HG02970 (cell line): Measurements from ENCODE around the gene ATAT1.

ENCODE experiments used
- ATAC-seq: cut with Tn5 transposase; IDR thresholded peaks from one replicate; pipeline ENCODE4 v1.9.1; 2021; ENCODE audit warnings: mild to moderate bottlenecking, moderate library complexity, moderate number of reproducible peaks; ENCODE audit not compliant: unreplicated experiment, low FRiP score

Gene ATAT1

DNA sequence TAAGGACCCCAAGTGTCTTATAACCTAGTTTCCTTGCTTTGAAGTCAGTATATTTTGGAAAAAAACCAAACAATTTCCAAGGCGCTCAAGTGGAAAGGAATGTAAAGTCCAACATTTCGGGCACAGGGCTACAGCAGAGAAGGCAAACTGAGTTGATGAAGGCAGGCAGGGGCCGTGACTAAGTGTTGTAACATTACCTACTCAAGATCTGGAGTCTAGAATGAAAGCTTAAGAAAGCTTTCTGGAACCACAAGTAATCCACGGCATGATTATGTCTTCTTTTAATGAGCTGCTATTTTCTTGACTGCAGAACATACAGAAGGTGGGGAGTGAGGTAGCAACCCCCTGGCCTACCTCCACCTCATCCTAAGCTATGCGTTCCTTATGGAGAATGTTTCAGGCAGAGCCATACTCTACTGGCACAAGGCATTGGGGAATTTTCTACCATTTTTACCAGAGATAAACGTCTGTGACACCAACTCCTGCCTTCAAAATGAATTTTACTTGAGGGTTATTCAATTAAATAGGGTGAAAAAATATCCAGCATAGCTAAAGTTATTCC lies 13.9 kb upstream of the ATAT1 start:
- no peak for ATAC-seq

DNA sequence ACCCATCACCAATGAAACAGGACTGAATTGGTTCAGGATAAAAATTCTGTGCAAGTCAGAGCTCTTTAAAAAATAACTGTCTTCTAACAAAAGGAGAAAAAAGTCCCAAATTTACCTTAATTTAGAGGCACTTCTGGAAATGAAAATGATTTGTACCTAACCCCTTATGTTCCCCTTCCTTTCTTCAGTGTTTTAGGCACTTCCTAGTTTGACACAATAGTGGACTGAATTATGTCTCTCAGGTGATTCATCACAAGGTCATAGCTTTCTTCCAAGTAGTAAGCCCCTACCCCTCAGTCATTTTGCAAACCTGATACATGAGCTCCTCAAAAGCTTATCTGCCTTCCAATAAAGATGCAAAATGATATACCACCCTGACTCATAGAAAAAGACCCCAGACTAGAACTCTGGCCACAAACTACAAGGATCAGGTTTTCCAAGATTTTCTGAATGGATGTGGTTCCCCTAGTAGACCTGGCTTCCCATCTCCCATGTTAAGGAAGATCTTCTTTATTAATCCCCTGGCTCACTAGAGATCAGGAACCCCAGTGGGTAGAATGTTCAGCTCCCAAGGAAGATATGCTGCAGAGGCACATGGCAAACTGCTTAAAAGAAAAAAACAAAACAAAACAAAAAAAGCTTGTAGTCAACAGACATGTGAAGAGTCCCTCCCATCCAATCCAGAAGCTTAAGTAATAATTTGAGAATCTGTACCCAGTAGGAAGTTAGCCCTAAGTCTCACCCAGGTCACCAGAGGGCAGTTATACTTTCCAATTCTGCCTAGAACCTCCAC lies 13.2 kb upstream of the ATAT1 start:
- ATAC-seq, result no peak

DNA sequence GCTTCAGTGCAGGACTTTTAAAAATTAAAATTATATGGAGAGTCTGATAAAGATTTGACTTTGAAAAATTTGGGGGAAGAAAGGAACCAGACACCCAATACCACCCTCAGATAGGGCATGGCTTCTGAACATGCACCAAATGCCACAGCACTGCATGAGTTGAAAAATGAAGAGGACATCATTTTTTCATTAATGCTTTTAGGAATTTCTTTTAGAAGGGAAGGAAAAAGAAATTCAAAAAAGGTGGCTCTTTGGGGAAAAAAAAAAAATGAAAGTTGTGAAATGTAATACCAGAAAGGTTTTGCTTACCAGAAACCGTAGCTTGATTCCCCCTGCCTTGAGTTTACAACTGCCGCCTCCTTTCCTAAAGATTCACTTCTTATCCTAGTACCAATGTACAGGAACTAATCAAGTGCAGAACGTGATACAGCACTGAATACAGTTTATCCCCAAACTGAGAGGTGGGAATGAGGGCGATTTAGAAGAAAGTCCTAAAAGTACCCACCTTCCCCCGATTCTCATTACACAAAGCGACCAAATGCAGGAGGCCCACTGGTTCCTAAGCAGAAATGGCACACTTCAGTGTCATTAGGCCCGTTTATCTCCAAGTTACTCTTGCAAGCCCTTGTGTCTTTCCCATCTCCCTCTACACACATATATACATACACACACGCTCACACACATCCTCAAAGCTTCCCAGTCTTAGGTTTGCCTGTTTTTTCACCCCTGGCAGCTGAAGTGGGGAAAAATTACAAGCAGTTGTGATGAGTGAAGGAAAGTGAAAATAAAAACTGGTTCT lies 12.4 kb upstream of the ATAT1 start:
- no peak for ATAC-seq

DNA sequence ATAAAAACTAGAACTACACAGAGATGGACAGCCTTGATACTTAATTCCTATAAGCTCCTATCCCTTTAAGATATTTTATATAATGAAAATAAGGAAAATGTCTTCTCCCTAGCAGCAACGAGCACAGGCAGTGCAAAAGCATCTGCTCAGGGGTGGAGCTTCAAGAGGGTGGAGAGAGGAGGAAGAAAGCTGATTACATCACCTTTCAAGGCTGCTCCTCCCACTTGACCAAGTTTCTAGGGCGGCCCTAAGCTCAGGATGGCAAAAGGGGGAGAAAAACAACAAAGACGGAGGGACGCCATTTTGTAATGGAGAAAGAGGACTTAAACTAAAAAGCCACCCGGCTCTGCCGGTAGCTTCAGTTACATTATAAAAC lies 11.8 kb upstream of the ATAT1 start:
- ATAC-seq, result peak; percentile 26

DNA sequence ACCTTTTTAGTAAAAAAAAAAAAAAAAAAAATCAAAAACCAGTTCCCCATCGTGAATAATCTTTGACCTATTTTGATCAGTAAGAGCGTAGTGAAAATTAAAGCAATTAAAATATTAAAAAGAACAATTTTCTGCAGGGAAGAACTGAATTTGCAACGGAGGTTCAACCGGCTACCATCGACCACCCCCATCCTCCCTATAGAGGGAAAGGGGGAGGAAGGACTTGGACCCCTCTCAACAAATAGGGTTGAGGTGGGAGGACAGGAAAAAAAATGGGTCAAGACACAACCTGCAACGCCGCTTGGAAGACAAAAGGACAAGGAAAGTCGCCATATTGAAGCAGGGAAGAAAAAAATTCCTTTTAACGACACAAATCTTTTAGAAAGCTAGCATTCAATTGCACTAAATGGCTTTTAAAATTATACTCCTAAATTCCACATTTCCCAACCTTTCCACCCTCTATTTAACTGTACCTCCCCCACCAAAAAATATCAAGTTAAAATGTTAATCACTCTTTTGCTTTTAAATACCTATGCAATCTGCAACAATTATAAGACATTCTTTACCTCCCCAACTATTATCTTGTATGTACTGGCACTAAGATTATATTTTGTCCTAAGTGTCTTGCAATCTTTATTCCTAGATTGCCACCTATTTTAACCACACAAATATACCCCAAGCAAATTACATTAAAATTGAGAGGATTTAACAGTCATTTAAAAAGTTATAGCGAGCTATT lies 11.3 kb upstream of the ATAT1 start:
- no peak for ATAC-seq

DNA sequence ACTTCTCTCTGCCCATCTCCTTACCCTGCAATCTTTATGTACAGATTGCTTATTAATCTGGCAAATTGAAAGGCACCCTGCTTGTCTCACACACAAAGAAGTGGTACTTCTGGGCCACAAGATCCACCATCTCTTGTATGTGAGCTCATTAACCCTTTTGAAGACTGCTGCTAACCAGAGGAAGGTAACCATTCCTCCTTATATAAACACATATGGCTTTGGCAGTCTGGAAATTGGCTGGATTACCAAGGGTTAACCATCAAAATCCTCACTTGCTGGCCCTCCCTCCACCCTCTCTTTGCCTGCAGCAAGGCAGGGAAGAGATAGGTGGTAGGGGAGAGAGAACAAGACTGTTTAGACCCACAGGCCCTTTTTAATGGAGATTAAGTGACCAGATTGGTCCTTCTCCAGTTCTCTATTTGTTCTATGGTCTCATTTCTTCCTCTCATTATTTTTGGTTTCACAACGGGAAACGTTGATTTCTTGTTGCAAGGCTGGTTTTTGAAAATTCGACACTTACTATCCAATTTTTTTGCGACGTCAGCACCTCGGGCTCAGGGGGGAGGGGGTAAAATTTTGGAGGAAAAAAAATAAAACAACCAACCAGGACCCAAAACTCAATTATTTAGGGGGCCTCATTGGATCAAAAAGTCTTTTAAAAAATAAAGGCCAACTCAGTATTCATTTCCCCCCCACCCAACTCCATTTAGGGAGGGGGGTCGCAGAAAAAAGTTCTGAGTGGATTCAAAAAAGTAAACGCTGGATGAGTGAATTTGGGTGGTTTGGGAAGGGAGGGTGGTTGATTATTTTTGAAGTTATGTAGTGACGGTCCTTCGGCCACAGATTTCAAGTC lies 10.5 kb upstream of the ATAT1 start:
- no peak for ATAC-seq

DNA sequence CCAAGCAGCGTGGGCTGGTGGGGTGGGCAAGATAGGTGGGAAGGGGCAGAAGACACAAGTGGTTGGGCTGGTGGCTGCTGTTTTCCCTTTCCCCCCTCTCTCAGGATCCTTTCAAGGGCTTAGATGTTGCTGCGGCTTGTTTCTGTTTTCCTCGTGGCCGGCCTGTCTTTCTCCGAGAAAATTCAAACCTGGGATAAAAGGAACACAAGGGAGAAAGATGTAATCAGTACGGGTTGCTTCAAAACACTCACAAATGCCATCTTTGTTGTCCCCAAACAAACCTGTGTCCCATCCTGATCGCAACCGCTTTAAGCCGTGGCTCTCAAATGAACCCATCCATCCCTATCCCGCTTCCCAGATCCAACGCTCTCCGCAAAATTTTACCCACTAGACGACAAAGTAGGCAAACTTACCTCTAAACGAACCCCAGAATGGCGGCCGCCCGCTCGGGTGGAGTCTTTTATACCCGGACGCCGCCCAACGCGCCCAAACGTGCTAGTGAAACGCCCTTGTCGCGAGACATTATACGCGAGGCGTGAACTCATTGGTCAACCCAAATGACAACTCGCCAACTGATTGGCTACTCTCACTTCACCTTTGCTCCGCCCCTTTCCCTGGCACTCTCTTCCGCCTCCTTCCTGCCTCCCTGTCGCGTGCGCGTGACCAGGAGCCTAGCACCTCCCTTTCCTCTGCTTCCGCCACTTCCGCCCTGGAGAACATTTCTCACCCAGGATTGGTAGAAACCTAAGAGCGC lies 9.7 kb upstream of the ATAT1 start, which contains the start of gene PPP1R10:
PPP1R10 (minus strand) TSS at position 433 of the 754 bp plus-strand sequence. CDS start 7,299 bp downstream, outside the sequence.
- ATAC-seq, result peak; percentile 81

DNA sequence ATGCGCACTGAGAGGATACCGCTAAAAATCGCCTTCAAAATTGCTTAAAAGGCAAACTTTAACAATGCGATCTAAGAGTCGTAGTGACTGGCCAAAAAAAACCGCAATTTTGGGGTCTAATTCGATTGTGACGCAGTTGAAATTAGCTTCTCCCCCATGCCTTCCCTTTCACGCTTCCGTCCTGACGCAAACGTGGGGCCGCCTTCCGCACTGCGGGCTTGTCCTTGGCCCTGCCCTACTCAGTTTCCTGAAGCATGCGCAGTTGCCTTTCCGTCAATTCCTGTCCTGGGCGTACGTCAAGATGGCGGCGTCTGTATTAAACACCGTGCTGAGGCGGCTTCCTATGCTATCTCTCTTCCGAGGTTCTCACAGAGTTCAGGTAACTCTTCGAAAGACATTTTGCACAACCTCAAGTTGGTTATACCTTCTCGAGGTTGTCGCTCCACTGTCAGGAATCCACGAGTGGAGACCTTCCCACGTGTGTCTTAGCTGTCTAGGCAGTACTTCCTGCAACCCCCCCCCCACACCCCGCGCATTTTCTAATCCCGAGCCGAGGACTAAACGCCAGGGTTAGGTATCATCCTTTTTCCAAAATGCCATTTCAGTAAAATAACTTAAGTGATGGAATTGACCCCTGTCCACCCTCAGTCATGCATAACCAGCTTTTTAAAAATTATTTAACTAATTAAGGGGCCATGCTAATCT lies 9.0 kb upstream of the ATAT1 start, which contains the start of gene MRPS18B:
MRPS18B (plus strand) TSS at position 276 of the 705 bp plus-strand sequence; CDS start at position 302, 26 bp downstream.
- peak; percentile 70 for ATAC-seq

DNA sequence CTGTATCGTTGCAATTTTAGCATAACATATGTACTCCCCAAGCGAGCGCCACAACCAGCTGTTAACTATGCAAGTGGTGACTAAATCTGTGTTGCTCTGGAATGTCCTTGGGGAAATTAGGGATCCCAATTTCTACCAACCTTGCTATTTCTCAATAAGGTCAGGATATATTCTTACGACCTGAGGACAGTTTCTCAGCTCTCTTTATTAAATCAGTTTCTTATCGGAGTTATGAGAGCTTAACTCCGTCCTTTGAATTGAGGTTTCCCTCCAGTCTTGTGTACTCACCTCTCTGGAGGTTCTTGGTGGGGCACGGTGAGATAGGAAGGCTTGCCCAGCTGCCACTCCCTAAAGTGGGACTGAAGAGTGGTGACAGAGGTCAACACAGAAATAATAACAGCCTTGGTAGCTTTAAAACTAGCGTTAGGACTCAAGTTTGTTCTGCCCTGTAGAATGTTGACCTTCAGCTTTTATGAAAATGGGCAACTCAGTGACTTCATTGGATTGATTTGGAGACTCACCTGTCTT lies 8.3 kb upstream of the ATAT1 start:
- ATAC-seq, result no peak

DNA sequence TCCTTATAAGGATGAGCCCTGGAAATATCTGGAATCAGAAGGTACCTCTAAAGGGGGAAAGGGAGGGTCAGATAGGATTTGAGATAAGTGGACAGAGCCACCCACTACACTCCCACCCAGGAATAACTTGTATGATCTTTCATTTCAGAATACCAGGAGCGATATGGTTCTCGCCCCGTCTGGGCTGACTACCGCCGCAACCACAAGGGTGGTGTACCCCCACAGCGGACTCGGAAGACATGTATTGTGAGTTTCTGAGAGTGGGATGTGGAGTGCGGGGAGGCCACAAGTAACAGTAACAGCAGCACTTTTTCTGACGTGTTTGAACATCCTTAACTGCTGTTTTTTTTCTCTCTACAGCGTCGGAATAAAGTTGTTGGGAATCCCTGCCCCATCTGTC lies 7.1 kb upstream of the ATAT1 start:
- ATAC-seq, result no peak

DNA sequence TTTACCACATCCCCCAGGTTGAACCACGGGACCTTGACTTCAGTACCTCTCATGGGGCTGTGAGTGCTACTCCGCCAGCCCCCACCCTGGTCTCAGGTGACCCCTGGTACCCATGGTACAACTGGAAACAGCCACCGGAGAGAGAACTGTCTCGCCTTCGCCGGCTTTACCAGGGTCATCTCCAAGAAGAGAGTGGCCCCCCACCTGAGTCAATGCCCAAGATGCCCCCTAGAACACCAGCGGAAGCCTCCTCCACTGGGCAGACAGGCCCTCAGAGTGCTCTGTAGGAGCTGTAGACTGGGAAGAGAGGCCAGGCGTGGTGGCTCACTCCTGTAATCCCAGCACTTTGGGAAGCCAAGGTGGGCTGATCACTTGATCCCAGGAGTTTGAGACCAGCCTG lies 1.2 kb upstream of the ATAT1 start:
- ATAC-seq, result no peak

DNA sequence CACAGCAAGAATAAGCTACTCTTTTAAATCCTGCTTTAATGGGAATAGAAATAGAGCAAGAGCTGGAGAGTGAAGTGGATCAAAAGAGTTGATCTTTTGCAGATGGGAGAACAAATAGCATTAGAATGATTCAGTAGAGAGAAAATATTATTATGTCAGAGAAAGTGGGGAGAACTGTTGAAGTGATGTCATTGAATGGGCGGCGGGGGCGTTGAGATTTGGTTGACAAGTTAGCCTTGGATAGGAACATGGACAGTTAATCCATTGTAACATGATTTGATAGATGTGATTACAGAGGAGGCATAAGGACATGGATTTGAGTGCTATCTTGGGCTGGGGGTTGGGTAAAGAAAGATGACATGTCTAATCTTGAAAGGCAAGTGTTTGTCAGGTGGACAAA lies 9.2 kb downstream of the ATAT1 start:
- no peak for ATAC-seq

DNA sequence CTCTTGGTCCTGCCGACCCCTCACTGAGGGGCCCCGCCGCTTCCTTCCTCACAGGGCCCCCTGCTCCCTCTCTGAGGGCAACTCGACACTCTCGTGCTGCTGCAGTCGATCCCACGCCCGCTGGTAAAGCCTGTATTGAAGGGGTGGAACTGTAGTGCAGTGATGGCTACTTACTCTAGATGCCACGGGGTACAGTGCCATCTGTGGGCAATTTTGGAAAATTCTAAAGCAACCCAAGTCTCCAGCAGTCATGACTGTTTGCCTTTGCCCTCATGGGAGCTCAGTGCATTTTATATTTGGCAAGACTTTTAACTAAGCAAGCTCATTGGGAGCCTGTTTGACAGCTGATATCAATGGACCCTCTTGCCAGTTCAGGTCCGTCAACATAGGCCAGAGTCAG lies 13.8 kb downstream of the ATAT1 start:
- ATAC-seq, result no peak

DNA sequence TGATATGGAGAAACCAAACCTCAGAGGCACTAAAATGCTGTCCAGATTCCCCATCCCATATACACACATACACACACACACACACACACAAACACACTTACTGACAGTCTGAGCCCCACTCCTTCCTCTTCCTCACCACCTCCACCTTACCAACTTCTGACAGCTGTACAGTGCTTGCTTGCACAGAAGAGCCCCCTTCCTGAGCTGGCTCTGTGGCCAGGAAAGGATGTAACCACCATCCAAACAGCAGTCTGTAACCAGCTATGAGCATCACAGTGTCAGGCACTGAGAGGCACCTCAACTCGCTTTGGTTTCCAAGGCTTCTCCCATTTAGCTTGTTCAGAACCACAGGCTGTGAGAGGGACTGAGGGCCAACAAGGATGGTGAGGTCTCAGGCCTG lies 14.4 kb downstream of the ATAT1 start:
- no peak for ATAC-seq

DNA sequence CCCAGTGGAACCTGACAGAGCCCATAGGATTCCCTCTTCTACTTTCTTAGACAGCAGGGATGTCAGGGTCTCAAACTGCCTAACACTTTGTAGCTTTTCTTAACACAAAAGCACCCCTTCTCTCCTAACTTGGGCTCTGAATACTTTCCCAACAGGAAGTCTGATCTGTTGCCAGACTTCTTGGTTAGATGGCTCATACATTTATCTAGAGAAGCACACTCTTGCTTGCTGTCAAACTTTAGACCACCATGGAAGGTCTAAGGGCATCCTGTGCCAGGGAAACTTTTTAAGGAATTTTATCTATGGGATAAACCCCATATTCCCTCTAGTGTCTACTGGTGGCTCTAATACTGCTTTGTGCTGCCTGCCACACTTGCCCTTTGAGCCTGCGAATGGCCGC lies 17.0 kb downstream of the ATAT1 start:
- no peak for ATAC-seq

DNA sequence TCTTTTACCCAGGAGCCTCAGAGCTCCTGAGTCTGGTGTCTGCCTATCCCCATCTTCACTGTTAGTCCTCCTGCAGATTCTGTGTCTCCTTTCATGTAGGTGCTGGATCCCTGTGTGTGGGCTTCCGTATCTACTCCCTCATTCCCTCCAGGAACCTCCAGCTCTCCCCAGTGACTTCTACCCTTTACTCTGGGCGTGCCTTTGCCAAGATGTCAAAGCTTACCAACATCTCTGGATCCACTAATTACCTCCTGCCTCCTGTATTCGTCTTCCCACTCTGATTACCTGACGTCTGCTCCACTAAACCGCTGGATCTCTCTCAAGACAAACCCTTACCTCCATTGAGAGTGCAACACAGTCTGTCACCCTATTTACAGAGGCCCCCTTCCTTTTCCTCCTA lies 18.1 kb downstream of the ATAT1 start:
- ATAC-seq, result no peak

DNA sequence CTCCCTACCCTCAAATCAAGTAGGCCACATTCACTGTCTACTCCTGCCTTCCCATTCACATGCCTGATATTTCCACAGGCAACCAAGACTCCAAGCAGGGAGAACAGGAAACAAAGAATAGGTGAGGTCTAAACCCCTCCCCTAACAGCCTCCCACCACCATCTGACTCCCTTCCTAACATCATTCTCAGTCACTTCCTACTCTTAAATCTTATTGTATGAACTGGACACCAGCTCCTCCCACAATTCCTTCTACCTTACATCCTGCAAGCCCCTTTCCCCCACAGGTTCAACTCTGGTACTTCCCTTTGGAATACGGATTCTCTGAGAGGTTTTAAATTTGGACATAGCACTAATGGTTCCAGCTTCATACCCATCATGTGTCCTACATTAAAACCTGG lies 19.3 kb downstream of the ATAT1 start:
- ATAC-seq, result no peak
